ENCODE measurements around the gene DDX1. TPM values are rescaled to one million over a fixed set of nuclear protein-coding genes. Genes with fewer than 3 reads are reported as not detected.

DDX1 gene
- total and polyA plus RNA-seq, 8 donors = 74.2 to 153 (median 126) TPM

DNA sequence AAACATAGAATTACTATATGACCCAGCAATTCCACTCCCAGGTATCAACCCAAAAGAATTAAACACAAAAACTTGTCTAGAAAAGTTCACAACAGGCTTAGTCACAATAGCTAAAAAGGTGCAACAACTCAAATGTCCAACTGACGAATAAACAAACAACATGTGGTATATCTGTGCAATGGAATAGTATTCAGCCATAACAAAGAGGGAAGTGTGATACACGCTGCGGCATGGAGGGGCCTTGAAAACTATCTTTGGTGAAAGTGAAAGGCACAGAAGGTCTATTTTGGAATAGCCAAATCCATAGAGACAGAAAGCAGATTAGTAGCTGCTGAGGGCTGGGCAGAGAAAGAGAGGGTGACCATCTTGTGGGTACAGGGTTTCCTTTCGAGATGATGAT, 72.1 kb downstream of the DDX1 start:
- Histone ChIP-seq H3K9me3 (no peaks in the 10 kb centered on the region), H3K27ac (no peak overlapping the region), H3K4me1 (no peaks in the 10 kb centered on the region), H3K4me3 (no peak overlapping the region), H3K27me3 (no peaks in the 10 kb centered on the region), H3K36me3 (no peaks in the 10 kb centered on the region)
- intact Hi-C loops (cut with DNase I) = no loop called here
- ATAC-seq (no peak), DNase-seq (no peak)
- TF ChIP-seq, protein P1, sequence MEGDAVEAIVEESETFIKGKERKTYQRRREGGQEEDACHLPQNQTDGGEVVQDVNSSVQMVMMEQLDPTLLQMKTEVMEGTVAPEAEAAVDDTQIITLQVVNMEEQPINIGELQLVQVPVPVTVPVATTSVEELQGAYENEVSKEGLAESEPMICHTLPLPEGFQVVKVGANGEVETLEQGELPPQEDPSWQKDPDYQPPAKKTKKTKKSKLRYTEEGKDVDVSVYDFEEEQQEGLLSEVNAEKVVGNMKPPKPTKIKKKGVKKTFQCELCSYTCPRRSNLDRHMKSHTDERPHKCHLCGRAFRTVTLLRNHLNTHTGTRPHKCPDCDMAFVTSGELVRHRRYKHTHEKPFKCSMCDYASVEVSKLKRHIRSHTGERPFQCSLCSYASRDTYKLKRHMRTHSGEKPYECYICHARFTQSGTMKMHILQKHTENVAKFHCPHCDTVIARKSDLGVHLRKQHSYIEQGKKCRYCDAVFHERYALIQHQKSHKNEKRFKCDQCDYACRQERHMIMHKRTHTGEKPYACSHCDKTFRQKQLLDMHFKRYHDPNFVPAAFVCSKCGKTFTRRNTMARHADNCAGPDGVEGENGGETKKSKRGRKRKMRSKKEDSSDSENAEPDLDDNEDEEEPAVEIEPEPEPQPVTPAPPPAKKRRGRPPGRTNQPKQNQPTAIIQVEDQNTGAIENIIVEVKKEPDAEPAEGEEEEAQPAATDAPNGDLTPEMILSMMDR (IDR thresholded peaks at IDR 0.05) = no peak

GRCh38 chr2:15664273-15665066, 72.8 kb downstream of the DDX1 start:
- H3K27ac ChIP-seq = no peak overlapping the region
- no peaks in the 10 kb centered on the region for H3K4me1 ChIP-seq
- TF ChIP-seq, protein P1 (IDR thresholded peaks at IDR 0.05) = no peak
- H3K27me3 ChIP-seq = no peaks in the 10 kb centered on the region
- no peak overlapping the region for H3K4me3 ChIP-seq
- H3K36me3 ChIP-seq = no peaks in the 10 kb centered on the region
- no peak for DNase-seq
- intact Hi-C loops (cut with DNase I) = no loop called here
- ATAC-seq = no peak
- H3K9me3 ChIP-seq = no peaks in the 10 kb centered on the region

DNA sequence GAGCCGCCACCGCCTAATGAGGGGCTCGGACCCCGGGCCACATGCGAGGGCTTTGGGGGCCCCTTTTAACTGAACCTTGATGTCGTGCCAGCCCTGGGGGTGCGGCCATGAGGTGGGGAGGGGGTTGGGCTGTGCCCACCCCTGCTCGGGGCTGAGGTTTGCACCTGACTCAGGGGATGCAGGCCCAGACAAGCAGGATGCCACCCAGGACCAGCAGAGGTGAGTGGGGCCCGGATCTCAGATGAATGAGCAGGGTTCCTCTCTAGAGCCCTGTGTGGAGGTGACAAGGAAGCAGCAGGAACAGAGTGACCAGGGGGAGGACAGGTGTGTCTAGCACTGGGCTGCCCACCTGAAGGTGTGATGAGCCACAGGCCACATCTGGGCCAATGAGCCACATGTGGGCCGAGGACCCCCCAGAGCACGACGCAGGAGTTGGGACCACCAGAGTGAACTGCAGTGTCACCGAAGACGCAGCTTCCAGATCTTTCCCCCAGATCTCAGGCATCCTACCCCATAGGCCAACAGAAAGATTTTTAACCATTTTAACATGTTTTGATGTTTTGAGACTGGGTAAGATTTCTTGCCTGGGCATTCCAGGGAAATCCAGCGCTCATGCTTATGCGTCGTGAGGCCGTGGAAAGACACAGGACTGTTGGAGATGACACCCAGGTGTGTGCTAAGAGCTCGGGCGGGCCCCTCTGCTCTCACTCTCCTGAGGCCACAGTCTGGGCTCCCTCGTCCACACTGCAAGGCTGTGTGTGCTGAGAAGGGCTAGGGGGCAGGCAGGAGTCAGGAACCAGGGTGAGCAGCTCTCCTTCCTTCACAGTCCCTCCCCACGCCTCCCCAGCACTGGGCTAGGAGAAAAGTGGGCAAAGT, 73.6 kb downstream of the DDX1 start:
- no peaks in the 10 kb centered on the region for H3K36me3 ChIP-seq
- ATAC-seq (no peak), DNase-seq (peak in 1 of 4 donors; percentile 67)
- TF ChIP-seq, protein P1 (IDR thresholded peaks at IDR 0.05) = no peak
- intact Hi-C loops (cut with DNase I) = no loop called here
- no peak overlapping the region for H3K27ac ChIP-seq
- no peaks in the 10 kb centered on the region for H3K27me3 ChIP-seq
- H3K4me3 ChIP-seq = no peak overlapping the region
- H3K9me3 ChIP-seq = no peaks in the 10 kb centered on the region
- no peaks in the 10 kb centered on the region for H3K4me1 ChIP-seq

- Histone ChIP-seq H3K4me1 (no peaks in the 10 kb centered on the region), H3K36me3 (no peaks in the 10 kb centered on the region), H3K4me3 (no peak overlapping the region), H3K27me3 (no peaks in the 10 kb centered on the region), H3K9me3 (no peaks in the 10 kb centered on the region), H3K27ac (no peak overlapping the region)
- intact Hi-C loops (cut with DNase I) = no loop called here
- ATAC-seq (no peak), DNase-seq (peak in 1 of 4 donors; percentile 60)
- TF ChIP-seq, protein P1 (IDR thresholded peaks at IDR 0.05) = no peak
Observed at GRCh38 chr2:15665943-15666460, 74.3 kb downstream of the DDX1 start.

Data from left lung (tissue), 10 donors.